HG03280 (cell line): Measurements from ENCODE around the gene ZDHHC14.

Experiments
- ATAC-seq: cut with Tn5 transposase; IDR thresholded peaks from one replicate; pipeline ENCODE4 v1.9.1; 2021; ENCODE audit warnings: mild to moderate bottlenecking, moderate library complexity; ENCODE audit not compliant: unreplicated experiment

ZDHHC14 gene

DNA sequence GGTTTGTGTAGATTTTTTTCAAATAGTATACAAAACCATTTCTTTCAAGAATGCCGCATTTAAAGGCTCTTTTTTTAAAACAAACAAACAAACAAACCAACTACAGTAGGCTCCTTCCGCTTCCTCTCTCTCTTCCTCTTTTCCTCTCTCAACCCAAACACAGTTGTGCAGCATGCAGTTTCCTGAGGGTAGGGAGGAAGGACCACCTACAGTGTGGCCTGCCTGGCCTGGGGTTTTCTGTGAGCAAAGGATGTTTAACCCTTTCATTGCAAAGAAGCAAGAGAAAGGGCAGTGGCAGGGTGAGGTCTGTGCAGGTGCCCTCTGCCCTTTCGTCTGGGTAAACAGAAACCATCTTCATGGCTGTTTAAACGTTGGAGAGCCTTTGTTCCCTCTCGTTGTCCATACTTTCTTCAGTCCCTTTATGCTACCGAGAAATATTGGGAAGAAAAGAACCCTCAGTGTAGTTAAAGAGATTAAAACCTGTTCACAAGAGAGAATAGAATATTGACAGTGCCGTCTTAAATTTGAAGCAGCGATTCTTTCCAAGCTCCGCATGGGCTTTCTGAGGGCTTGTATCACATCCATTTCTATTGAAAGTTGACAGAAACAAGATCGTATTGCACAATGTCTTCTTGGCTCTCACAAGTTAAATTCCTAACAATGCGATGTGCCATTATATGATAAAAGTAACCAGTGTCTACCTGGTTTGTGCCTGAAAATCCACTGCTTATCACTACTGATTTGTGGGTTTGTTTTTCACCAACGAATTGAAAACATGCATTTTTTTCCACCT, 226.5 kb downstream of the ZDHHC14 start:
- peak; percentile 51 for ATAC-seq

DNA sequence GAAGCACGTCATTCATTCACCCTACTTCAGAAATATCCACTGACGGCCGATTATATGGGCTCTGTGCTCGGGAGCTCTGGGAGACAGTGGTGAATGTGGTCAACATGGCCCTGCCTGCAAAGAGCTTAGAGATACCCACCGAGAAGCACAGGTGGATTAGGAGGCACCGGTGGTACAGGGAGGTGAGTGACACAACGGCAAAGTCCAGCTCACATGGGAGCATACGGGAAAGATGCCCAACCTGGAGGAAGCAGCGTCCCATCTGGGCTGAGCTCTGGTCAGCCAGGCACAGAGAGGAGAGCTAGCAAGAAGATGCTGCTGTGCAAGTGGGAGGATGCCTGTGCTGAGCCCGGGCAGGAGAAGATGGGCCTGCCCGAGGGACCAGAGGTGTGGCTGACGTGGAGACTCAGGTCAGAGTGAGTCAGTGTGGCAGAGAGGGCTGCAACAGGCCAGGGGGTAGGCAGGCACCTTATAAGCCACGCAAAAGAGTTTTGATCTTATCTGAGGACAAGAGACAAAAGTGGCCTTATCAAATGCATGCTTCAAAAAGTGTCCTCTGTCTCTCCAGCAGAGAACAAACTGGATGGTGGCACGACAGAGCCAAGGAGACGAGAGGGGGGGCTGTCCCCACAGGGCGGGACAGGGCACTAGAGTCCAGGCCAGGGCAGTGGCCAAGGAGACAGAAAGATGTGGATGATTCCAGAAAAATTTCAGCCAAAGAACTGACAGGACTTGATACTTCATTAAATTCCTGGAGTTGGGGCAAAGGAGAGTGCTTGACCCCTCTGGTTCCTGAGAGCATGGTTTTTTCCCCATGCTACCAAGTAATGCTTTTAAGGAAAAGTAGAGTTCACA, 227.5 kb downstream of the ZDHHC14 start:
- ATAC-seq = no peak

DNA sequence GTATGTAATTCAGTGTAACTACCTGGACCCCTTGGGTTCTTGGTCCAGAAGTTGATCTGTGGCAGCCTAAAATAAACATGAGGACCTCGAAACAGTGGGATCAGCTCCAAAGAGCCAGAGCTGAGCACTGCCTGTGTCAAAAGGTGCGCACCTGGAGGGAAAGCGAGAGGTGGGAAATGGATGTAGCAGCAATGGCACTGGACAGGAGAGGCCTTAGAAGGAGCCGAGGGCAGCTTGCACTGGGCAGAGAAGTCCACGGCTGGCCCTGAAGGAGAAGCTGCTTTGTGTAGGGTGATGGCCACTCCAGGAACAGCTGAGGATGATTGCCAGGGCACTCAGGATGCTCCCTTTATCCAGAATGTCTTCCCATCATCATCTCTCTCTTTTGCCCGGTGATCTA, 228.1 kb downstream of the ZDHHC14 start:
- no peak for ATAC-seq

DNA sequence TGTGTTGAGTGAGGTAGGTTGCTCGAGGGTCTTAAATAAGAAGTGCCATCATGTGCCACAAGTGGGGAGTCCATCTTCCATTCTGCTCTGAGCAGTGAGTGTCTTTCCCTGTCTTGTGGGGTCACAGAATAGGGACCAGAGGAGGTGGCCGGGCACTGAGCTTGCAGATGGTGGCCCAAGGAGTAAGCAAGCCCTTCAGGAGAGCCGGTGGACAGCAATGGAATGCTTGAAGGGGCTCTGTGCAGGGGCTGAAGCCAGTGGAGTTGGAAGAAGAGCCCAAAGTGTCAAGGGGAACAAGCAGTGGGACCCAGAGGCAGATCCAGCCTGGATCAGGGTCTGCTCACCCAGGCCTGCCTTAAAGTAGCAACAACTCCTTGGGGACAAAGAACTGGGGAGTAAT, 228.6 kb downstream of the ZDHHC14 start:
- no peak for ATAC-seq

DNA sequence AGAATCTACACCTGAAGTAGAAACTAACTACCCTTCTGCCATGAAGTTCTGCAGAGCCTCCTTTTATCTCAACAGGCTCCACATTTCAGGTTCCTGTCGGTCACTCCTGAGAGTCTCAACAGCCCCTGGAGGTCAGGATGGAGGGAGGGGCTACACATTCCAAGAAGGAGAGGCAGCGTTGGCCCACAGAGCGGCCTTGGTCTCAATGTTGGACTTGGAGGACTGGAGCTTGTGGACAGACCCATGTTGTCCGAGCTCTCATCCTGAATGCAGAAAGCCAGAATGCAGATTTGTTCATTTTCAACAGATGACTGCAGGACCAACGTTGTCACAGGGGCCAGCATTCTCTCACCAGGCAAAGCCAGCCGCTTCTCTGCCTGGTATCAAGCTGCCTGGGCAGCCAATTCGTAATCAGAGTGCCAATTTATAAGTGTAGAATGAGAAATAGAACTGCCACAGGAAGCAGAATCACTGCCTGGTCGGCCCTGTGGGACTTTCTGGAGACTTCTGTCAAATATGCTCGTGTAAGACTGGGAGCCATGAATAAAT, 229.5 kb downstream of the ZDHHC14 start:
- no peak for ATAC-seq

DNA sequence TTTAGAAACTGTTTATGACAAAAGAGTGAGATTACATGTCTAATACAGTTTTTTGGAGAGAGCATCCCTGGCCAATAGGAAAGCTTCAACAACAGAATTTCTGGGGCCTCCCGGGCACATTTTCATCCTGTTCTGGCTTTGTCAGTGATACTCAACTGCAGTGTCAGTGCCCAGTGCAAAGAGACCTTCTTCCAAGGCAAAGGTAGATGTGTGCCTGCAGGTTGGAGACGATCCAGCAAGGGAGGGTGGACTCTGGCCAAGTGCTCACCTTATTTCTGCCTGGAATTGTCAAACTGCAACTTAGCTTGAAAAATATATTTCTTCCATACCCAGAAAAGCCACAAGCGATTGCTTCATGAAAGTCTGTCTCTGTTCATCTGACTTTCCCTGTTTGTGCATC, 230.4 kb downstream of the ZDHHC14 start:
- no peak for ATAC-seq

DNA sequence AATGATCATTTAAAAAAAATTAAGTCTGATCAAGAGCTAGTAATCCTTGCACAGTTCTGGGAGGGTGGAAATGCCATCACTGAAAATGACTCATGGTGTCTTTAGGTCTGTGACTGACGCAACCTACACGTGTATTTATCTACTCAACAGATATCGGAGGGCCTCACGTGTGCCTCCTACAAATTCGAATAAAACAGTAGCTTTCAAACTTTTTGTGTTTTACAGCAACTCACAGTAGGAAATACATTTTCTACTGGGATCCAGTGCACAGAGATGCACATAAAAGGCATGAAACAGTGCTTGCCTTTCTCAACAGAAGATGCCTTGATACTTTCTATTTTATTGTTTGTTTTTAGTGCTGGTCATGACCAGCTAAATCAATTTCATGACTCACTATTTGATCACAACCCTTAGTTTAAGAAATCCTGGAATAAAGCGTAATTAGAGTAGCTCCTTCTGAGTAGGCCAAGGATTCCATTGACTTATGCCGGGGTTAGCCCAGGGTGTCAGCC, 232.1 kb downstream of the ZDHHC14 start:
- no peak for ATAC-seq

DNA sequence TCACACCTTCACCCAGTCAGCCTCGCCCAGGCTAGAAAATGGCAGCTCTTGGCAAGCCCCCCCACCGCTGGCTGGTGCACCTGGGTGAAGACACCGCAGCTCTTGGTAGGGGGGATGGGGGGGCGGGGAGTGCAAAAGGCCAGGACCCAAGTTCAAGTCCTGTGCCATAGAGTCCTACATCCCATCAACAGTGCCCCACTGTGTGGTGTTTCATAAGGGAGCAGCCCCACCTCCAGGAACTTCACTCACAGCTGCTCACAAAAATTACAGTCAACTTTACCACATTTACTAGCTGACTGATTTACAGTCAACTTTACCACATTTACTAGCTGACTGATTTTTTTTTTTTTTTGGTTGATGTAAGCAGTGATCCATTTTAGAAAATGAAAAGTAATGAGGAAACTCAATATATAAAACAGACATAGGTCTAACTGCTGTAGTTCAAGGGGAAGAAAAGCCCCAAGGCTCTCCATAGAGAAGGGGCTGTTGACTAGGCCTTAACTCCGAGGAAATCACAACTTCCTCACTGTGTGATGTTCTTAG, 233.1 kb downstream of the ZDHHC14 start:
- no peak for ATAC-seq

DNA sequence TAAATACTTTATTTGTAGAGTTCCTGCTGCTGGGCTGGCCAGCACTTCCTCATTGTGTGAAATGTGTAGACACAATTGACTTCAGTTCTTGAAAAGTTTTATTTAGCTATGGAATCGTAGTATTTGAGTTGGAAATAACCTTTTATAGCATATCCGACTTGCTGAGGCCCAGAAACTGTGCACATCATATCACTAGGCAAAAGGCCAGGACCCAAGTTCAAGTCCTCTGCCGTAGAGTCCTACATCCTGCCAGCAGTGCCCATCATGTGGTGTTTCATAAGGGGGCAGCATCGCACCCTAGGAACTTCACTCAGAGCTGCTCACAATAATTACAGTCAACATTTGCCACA, 234.4 kb downstream of the ZDHHC14 start:
- ATAC-seq = no peak

DNA sequence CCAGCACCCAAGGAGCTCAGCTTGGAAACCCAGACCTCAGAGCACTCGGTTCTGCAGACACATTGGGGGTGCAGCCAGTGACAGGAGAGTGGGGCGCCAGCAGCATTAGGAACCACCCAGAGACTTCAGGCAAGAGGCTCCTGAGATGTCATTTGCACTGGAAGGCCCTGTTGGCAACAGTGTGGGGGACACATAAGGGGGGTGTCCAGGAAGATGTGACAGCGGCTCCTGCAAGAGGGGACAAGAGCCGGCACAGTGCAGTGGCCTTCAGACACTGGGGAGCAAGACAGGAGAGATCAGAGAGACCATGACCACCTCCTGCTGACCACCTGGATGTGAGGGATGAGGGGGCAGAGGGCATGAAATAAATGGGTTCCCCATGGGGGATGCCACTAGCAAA, 235.0 kb downstream of the ZDHHC14 start:
- no peak for ATAC-seq

DNA sequence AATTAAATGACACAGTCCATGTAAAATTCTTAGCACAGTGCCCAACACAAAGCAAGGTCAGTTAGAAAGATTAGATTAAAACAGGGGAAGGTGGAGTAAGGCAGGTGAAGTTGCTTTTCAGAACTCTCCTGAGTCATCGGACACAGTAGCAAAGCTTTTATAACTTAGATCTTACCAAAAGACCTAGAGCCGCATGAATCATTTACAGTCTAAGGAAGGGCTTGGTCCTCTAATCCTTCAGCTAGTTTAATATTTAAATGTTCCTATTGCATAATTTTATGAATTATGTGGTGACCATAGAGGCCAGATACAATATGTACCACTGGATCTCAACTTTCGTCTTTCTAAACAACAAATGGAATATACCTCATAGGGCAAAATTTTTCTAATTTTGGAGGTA, 240.0 kb downstream of the ZDHHC14 start:
- ATAC-seq = no peak

DNA sequence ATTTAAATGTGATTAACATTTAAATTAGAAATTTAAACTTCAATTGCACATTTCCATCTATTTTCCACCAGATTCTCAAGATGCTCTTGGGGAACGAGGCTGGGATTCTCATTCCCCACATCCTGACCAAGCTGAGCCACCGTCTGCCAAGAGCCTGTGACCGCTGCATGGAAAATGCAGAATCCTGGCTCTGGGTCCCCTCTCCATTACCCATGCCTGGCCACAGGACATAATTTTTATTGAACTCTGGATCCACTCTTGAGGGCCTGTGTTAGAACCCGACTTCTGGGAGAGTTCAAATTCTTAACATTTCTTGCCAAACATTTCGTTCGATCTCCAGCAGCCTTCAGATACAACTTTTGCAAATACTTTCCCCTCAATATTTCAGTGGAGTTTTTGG, 240.4 kb downstream of the ZDHHC14 start:
- no peak for ATAC-seq

DNA sequence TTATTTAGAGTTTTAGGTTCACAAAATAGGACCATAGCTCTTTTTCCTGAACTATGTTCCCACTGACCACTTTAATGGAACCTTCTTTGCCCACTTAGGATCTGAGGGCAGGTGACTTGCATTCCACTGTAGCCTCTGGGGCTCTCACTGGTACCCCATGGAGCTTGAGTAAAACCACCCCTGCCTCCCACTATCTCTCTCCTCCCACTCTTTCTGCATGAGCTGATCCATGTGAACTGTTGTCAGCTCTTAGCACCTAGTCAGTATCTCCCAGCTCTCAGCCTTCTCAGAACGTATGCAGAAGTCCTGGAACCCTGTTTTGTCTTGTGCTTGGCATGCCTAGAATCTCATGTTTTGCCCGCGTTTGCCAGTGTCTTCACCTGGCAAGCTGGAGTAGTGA, 241.4 kb downstream of the ZDHHC14 start:
- ATAC-seq = no peak

DNA sequence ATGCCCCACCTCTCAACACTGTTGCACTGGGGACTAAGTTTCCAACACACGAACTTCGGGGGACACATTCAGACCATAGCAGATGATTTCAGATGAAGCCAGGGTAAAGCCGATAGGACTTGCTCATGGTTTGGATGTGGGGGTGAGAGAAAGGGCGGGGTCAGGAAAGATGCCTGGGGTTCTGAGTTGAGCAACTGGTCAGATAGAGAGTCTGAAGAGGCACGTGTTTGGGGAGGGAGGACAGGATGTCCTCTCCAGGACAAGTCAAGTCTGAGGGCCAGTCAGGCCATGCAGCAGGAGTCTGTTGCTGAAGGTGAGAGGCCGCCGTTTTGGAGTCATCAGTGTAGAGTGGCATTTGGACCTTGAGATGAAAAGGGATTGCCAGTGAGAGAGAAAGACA, 244.1 kb downstream of the ZDHHC14 start:
- ATAC-seq = no peak

DNA sequence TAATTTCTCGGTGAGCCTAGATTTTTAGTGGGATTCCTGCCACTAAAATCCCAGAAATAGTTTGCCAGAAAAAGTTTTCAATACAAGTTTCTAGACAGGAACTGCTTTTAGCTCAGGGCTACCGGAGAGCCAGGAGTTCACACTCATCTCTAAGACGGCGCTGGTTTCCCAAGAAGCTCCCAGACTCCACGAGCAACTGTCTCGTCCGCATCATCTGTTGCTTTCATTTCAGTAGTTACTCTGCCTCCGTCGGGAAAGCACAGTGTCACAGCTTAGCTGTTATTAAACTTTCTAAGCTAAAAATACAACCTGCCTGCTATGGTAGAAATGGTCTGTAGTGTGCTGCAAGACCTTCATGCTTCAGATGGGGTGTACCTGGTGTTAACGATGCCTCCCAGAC, 244.8 kb downstream of the ZDHHC14 start:
- no peak for ATAC-seq

DNA sequence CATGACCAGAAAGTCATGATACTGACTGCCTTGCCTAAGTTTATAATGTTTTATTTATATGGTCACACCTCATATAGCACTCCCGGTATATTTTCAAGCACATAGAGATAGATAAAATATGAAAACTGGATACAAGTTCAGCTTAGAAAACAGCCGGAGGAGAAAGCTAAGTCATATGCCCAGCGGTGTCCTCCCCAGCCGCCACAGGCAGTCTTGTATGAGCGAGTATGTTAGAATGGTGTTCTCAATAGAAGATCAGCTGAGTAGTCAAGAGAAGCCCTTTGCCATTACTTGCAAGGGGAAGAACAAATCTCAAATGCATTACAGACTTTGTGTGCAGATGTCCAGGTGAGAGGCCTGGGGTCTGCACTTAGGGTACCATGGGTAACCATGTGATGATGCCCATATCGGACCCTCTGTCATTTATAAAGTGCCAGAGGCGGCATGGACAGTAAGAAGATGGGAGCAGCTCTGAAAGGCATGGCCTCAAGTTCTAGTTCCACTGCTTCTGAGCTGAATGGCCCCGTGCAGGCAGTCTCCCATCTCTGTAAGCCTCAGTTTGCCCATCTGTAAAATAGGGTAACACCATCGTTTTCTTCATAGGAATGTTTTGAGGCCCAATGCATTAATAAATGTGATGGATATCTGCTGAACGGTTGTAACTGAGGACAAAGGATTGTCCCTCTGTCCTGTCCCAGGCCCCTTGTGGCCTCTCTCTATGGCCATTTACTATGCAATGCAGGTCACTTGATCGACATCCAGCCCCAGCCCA, 246.4 kb downstream of the ZDHHC14 start:
- ATAC-seq = no peak

DNA sequence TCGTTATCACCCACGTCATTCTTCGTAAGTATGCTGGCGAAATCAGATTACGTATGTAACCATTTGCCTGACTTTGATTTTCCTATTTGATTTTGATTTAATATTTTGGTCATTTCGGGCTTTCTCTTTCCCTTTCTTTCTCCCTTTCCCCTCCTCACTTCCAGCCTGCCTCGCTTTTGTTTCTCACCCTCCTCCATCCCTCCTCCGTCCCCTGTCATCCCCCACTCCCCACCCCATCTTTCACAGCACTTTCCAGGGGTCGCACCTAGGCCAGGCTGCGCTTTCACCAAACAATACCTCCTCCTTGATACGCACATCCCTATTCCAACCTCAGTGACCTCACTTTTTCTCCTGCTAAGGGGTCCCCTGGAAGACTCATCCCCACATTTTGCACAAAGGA, 247.5 kb downstream of the ZDHHC14 start:
- no peak for ATAC-seq

DNA sequence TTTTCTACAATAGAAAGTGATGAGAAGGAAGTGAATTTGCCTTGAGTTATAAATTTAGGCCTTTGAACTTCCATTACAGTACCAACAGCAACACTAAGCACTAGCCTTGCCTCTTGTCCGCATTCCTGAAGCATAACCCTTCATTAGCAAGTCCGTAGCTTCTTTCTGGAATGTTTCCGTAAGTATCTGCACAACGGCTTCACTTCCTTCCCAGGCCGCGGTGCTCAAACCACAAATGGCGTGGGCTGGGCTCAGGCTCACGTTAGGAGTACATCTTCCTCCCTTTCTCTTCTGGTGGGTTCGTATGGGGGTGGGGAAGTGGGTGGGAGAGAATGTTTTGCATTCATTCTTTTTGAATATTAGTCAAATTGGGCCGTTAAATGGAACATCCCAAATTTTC, 248.2 kb downstream of the ZDHHC14 start:
- no peak for ATAC-seq

DNA sequence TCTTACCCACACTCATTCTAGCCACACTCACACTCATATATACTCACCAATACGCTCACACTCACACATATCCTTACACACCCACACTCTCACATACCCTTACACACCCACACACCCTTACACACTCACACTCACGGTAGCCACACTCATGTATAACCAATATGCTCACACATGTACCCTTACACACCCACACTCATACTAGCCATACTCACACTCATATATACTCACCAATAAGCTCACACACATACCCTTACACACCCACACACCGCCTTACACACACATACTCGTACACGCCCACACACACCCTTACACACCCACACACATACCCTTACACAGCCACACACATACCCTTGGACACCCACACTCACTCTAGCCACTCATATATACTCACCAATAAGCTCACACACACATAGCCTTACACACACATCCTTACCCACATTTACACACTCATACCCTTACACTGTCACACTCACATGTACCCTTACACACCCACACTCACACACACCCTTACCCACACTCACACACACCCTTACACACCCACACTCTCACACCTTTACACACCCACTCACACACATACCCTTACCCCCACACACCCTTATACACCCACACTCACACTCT, 249.6 kb downstream of the ZDHHC14 start:
- no peak for ATAC-seq

DNA sequence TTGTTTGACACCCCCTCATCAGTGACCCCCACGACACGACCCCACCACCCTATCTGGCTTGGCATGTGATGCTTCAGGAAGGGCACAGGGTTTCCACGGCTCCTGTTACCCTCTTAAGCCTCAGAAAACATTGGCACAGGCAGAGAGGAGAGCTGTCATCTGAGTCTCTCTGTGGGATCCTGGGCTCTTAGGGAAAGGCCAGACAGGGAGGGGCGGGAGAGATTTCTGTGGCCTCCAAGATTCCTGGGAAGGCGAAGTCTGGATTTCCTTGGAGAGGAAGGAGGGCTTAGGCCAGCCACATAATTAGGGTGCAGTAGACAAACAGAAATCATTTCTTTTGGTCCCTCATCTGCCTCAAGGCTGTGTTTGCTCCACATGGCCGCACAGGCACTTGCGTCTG, 250.4 kb downstream of the ZDHHC14 start:
- ATAC-seq = no peak
